Endometrial microvascular endothelial cells (primary cell): ENCODE measurements around the gene SLC30A5. TPM values are rescaled to one million over a fixed set of nuclear protein-coding genes. Genes with fewer than 3 reads are reported as not detected.

ENCODE experiments used
- in situ Hi-C: cut with HindIII; loops from 2 replicates; pipeline ENCODE4 v1.10.0; 2017; ENCODE audit warnings: low sequenced_read_pairs, low pct_unique_long_range_greater_than_20kb; ENCODE audit errors: inconsistent ontology term
- total RNA-seq: library from RNA; depleted of rRNA; stranded (reverse); fragments of >200 nt; gene quantifications from one replicate; pipeline ENCODE4 v1.2.3, GENCODE V29; 2015; ENCODE audit errors: inconsistent ontology term

Gene SLC30A5
- total RNA-seq, 1 donor from 2014 or later: 40.1 TPM

DNA sequence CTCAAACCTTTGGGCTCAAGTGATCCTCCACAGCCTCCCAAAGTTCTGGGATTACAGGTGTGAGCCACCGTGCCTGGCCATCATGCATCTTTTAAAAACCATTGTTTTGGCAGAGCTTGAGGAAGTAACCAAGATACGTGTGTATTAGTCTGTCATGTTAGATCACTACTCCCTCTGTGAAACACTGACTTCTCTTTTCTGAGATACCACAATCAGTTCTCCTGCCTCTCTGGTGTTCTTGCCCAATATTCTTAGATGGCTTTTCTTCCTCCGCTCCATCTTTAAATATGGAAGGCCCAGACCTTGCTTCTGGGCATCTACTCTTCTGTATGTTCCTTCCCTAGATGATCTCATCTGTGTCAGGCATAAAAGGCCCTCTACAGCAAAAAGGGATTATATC lies 58.9 kb downstream of the SLC30A5 start:
- in situ Hi-C loops: no loop called here

DNA sequence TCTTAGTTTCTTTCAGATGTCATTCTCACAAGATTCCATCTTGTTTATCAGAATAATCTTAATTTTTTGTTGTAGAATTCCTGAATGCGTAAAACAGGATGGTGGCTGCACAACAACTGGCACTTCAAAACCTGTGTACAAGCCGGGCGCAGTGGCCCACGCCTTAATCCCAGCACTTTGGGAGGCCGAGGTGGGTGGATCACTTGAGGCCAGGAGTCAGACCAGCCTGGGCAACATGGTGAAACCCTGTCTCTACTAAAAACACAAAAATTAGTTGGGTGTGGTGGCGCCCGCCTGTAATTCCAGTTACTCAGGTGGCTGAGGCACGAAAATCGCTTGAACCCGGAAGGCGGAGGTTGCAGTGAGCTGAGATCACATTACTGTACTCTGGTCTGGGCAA lies 62.6 kb downstream of the SLC30A5 start:
- in situ Hi-C loops: no loop called here

DNA sequence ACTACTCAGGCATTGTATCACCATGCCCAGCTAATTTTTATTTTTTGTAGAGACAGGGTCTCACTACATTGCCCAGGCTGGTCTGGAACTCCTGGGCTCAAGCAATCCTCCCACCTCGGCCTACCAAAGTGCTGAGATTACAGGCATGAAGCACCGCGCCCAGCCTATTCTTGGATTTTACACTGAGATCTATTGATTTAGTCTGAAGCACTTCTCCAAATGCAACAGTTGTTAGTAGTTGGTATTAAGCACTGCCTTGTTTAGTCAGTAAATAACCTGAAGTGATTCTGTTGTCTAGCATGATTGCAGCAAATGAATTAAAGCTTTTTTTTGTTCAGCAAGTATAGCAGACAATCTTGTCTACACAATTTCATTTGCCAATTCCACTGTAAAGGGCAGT lies 64.2 kb downstream of the SLC30A5 start:
- in situ Hi-C loops: no loop called here

DNA sequence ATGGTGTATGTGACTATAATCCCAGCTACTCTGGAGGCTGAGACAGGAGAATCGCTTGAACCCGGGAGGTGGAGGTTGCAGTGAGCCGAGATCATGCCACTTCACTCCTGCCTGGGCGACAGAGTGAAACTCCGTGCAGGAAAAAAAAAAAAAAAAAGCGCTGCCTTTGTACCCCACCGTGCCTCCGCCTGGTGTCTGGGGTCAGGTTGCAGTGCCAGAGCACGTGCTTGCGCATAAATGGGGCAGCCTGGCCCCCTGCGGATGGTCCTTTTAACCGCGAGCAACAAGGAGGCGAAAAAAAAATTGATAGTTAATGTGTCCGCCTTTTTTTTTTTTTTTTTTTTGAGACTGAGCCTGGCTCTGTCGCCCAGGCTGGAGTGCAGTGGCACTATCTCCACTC lies 66.8 kb downstream of the SLC30A5 start:
- in situ Hi-C loops: no loop called here

DNA sequence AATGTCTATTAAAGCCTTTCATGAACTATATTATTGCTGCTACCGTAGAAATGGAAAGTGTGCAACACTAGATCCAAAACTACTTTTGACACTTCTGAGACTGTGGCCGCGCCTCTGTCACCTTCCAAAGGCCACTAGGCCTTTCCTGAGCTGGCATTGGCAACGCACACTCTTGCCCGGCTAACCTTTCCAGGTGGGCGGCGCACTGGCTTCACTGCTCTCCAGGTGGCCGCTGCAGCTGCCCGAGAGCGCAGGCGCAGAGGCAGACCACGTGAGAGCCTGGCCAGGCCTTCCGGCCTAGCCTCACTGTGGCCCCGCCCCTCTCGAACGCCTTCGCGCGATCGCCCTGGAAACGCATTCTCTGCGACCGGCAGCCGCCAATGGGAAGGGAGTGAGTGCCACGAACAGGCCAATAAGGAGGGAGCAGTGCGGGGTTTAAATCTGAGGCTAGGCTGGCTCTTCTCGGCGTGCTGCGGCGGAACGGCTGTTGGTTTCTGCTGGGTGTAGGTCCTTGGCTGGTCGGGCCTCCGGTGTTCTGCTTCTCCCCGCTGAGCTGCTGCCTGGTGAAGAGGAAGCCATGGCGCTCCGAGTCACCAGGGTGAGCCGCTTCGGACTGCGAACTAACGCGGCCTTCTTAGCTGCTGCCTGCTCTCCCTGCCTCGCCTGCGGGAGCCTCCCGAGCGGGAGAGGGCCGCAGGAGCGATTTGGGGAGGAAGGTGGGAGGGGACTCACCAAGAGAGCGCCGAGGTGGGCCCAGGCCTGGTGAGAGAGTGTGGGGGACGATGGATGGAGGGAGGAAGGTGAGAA lies 73.1 kb downstream of the SLC30A5 start, which contains the start of gene CCNB1:
CCNB1 (plus strand) TSS at position 465 of the 807 bp plus-strand sequence; CDS start at position 578, 113 bp downstream.
- in situ Hi-C loops: no loop called here

DNA sequence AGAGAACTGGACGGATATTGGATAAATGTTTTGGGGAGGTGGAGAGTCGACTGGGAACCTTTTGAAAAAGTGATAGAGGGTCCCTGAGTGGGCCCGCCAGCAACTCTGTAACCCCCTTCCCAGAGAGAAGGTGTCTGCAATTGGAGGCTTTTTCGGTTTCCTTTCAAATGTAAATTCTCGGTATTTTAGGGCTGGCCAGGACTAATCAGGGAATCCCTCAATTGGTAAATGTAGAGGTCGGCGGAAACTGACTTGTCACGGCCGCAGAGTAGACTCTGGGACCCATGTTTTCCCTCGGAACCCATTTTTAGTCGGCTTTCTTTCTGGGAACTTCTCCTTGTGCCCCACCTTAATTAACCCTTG lies 73.7 kb downstream of the SLC30A5 start:
- in situ Hi-C loops: no loop called here

DNA sequence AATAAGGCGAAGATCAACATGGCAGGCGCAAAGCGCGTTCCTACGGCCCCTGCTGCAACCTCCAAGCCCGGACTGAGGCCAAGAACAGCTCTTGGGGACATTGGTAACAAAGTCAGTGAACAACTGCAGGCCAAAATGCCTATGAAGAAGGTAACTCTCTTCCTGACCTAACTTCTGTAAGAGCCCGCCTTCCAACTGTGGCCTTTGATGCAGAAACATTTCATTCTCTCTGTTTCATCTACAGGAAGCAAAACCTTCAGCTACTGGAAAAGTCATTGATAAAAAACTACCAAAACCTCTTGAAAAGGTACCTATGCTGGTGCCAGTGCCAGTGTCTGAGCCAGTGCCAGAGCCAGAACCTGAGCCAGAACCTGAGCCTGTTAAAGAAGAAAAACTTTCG lies 74.1 kb downstream of the SLC30A5 start:
- in situ Hi-C loops: no loop called here

DNA sequence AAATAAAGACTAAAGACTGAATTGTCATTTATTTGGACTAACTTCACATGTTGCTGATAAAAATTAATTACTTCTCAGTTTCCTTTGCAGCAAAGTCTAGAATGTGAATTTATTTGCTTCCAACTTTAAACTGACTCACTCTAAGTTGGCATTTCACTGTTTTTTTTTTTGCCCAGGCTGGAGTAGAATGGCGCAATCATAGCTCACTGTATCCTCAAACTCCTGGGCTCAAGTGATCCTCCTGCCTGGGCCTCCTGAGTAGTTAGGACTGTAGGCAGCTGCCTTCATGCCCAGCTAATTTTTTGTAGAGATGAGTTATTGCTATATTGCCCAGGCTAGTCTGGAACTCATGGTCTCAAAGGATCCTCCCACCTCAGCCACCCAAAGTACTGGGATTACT lies 76.7 kb downstream of the SLC30A5 start:
- in situ Hi-C loops: no loop called here

DNA sequence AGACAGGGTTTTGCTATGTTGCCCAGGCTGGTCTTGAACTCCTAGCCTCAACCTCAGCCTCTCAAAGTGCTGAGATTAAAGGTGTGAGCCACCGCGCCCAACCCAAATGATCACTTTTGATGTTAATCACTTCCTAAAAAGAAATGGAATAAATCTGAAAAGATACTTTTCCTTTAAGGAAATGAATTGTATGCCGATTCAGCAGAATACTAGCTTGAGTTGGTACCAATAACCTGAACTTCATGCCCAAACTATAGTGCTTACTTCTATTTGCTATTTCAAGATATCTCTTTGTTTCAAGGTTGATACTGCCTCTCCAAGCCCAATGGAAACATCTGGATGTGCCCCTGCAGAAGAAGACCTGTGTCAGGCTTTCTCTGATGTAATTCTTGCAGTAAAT lies 77.2 kb downstream of the SLC30A5 start:
- in situ Hi-C loops: no loop called here

Other genes starting within 250 kb of the SLC30A5 start
- 318 TPM for gene CCNB1, start 73.1 kb downstream of the SLC30A5 start, total RNA-seq
- 17.2 TPM for gene CENPH, start 95.6 kb downstream of the SLC30A5 start, total RNA-seq
- 71.1 TPM for gene CDK7, start 140.9 kb downstream of the SLC30A5 start, total RNA-seq
- 4.9 TPM for gene CCDC125, start 238.8 kb downstream of the SLC30A5 start, total RNA-seq